Peyer's patch (tissue), 4 donors: ENCODE measurements around the gene TOPORS. TPM values are rescaled to one million over a fixed set of nuclear protein-coding genes. Genes with fewer than 3 reads are reported as not detected.

Experiments used
- DNase-seq, 3 donors: peaks; one replicate each; pipeline ENCODE4 v3.0.0-alpha.2; 2017 to 2019
- H3K27ac ChIP-seq, 4 donors: fragments of 200-600 bp; sonication (generic); one replicate each; pipeline ENCODE4 v1.5.1; 2016 to 2019
- H3K27me3 ChIP-seq, 2 donors: fragments of 200-600 bp; sonication (generic); one replicate each; pipeline ENCODE4 v1.5.1; 2019
- H3K36me3 ChIP-seq, 3 donors: fragments of 200-600 bp; sonication (generic); one replicate each; pipeline ENCODE4 v1.5.1; 2016 to 2019
- H3K4me1 ChIP-seq, 4 donors: fragments of 200-600 bp; sonication (generic); one replicate each; pipeline ENCODE4 v1.5.1; 2016 to 2019
- H3K4me3 ChIP-seq, 4 donors: fragments of 200-600 bp; sonication (generic); 1 replicate in 3 of 4; 2 replicates in 1 of 4; pipeline ENCODE4 v1.5.1; 2016 to 2019; ENCODE audit warnings: mild to moderate bottlenecking in 1 of 4
- H3K9me3 ChIP-seq, 4 donors: fragments of 200-600 bp; sonication (generic); one replicate each; pipeline ENCODE4 v1.5.1; 2016 to 2019; ENCODE audit warnings: mild to moderate bottlenecking in 1 of 4
- POLR2A ChIP-seq, 2 donors: fragments of 450-650 bp; IDR thresholded peaks; one replicate each; pipeline ENCODE4 v1.5.1; 2017; ENCODE audit warnings: antibody characterized with exemption in 2 of 2, mild to moderate bottlenecking in 2 of 2, moderate library complexity in 2 of 2
- total RNA-seq, 4 donors: library from RNA; depleted of rRNA; stranded (reverse); fragments of >200 nt; gene quantifications; one replicate each; pipeline ENCODE4 v1.1.0, GENCODE V29; 2016
- TF ChIP-seq, protein P1 (sequence below), 6 experiments: fragments of 450-650 bp in 4 of 6; fragments of 200-600 bp in 2 of 6; sonication (generic) in 1 of 6; IDR thresholded peaks; one replicate each; pipeline ENCODE4 v1.5.1; 2017 to 2019; ENCODE audit warnings: antibody characterized with exemption in 6 of 6, mild to moderate bottlenecking in 3 of 6, moderate library complexity in 1 of 6

TOPORS gene
- total RNA-seq, 4 donors from 2014 or later = 14.9 to 22.0 (median 18.6) TPM

GRCh38 chr9:32518276-32518675 lies 34.1 kb downstream of the TOPORS start:
- DNase-seq = no peak
- no peaks in the 10 kb centered on the region for H3K9me3 ChIP-seq
- TF ChIP-seq, protein P1, sequence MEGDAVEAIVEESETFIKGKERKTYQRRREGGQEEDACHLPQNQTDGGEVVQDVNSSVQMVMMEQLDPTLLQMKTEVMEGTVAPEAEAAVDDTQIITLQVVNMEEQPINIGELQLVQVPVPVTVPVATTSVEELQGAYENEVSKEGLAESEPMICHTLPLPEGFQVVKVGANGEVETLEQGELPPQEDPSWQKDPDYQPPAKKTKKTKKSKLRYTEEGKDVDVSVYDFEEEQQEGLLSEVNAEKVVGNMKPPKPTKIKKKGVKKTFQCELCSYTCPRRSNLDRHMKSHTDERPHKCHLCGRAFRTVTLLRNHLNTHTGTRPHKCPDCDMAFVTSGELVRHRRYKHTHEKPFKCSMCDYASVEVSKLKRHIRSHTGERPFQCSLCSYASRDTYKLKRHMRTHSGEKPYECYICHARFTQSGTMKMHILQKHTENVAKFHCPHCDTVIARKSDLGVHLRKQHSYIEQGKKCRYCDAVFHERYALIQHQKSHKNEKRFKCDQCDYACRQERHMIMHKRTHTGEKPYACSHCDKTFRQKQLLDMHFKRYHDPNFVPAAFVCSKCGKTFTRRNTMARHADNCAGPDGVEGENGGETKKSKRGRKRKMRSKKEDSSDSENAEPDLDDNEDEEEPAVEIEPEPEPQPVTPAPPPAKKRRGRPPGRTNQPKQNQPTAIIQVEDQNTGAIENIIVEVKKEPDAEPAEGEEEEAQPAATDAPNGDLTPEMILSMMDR (IDR thresholded peaks at IDR 0.05) = no peak
- TF ChIP-seq POLR2A (IDR thresholded peaks at IDR 0.05) = no peak

GRCh38 chr9:32516241-32516640 lies 36.1 kb downstream of the TOPORS start:
- TF ChIP-seq POLR2A (IDR thresholded peaks at IDR 0.05) = no peak
- TF ChIP-seq, protein P1 (IDR thresholded peaks at IDR 0.05) = no peak
- Histone ChIP-seq H3K27me3 (no peaks in the 10 kb centered on the region), H3K4me1 (no peaks in the 10 kb centered on the region), H3K27ac (no peak overlapping the region), H3K9me3 (no peaks in the 10 kb centered on the region), H3K4me3 (no peak overlapping the region), H3K36me3 (no peaks in the 10 kb centered on the region)
- DNase-seq = no peak

More at GRCh38 chr9:32518276-32518675, 34.1 kb downstream of the TOPORS start:
- Histone ChIP-seq H3K36me3 (no peaks in the 10 kb centered on the region), H3K27me3 (no peaks in the 10 kb centered on the region), H3K4me1 (peaks cover 0 to 7% (median 0%) of the 10 kb centered on the region in 4 donors), H3K27ac (no peak overlapping the region), H3K4me3 (no peak overlapping the region)

DNA sequence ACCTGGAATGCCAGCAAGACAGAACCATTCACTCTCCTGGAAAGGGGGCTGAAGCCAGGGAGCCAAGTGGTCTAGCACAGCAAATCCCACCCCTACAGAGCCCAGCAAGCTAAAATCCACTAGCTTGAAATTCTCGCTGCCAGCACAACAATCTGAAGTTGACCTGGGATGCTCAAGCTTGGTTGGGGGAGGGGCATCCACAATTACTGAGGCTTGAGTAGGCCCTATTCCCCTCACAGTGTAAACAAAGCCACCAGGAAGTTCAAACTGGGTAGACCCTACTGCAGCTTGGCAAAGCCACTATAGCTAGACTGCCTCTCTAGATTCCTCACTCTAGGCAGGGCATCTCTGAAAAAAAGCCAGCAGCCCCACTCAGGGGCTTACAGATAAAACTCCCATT lies 43.7 kb downstream of the TOPORS start:
- DNase-seq = no peak
- TF ChIP-seq, protein P1 (IDR thresholded peaks at IDR 0.05) = no peak
- no peak for TF ChIP-seq POLR2A (IDR thresholded peaks at IDR 0.05)
- peaks cover 0 to 5% (median 0%) of the 10 kb centered on the region in 3 donors for H3K36me3 ChIP-seq
- H3K27ac ChIP-seq = no peak overlapping the region
- H3K4me1 ChIP-seq = no peaks in the 10 kb centered on the region
- no peak overlapping the region for H3K4me3 ChIP-seq
- no peaks in the 10 kb centered on the region for H3K27me3 ChIP-seq
- no peaks in the 10 kb centered on the region for H3K9me3 ChIP-seq

- no peaks in the 10 kb centered on the region for H3K4me1 ChIP-seq
- peaks cover 0 to 20% (median 0%) of the 10 kb centered on the region in 3 donors for H3K36me3 ChIP-seq
- TF ChIP-seq, protein P1 (IDR thresholded peaks at IDR 0.05) = no peak
- no peaks in the 10 kb centered on the region for H3K27me3 ChIP-seq
- H3K9me3 ChIP-seq = no peaks in the 10 kb centered on the region
- no peak overlapping the region for H3K27ac ChIP-seq
- DNase-seq = no peak
- H3K4me3 ChIP-seq = no peak overlapping the region
These were observed 49.4 kb downstream of the TOPORS start for GRCh38 chr9:32503008-32503407.

DNA sequence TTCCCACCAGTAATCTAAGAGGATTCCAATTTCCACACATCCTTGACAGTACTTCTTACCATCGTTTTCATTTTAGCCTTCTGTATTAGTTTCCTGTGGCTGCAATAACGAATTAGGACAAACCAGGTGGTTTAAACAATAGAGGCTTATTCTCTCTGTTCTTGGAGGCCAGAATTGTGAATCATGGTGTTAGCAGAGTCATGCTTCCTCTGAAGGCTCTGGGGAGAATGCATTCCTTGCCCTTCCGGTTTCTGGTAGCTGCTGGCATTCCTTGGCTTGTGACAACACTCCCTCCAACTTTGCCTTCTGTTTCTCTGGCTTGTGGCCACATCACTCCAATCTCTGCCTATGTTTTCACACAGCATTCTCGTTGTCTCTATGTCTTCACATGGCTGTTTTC lies 49.9 kb downstream of the TOPORS start:
- Histone ChIP-seq H3K27ac (no peak overlapping the region), H3K4me3 (no peak overlapping the region), H3K9me3 (no peaks in the 10 kb centered on the region), H3K27me3 (no peaks in the 10 kb centered on the region), H3K36me3 (peaks cover 0 to 25% (median 0%) of the 10 kb centered on the region in 3 donors), H3K4me1 (no peaks in the 10 kb centered on the region)
- DNase-seq = no peak
- no peak for TF ChIP-seq POLR2A (IDR thresholded peaks at IDR 0.05)
- TF ChIP-seq, protein P1 (IDR thresholded peaks at IDR 0.05) = no peak

- H3K27ac ChIP-seq = no peak overlapping the region
- no peak overlapping the region for H3K4me3 ChIP-seq
- H3K36me3 ChIP-seq = peaks cover 0 to 31% (median 0%) of the 10 kb centered on the region in 3 donors
- H3K27me3 ChIP-seq = no peaks in the 10 kb centered on the region
- H3K9me3 ChIP-seq = no peaks in the 10 kb centered on the region
- TF ChIP-seq POLR2A (IDR thresholded peaks at IDR 0.05) = no peak
- TF ChIP-seq, protein P1 (IDR thresholded peaks at IDR 0.05) = no peak
- H3K4me1 ChIP-seq = no peaks in the 10 kb centered on the region
- DNase-seq = no peak
These were observed 50.5 kb downstream of the TOPORS start for GRCh38 chr9:32501868-32502267.
